Measurements from ENCODE around the gene EHF. TPM values are rescaled to one million over a fixed set of nuclear protein-coding genes. Genes with fewer than 3 reads are reported as not detected.

Gene EHF
- total and polyA plus RNA-seq, 2 of the 13 experiments (the other 11 are each of a cell fraction or from before 2014, with no cell fraction given): 0.04 to 0.46 TPM

DNA sequence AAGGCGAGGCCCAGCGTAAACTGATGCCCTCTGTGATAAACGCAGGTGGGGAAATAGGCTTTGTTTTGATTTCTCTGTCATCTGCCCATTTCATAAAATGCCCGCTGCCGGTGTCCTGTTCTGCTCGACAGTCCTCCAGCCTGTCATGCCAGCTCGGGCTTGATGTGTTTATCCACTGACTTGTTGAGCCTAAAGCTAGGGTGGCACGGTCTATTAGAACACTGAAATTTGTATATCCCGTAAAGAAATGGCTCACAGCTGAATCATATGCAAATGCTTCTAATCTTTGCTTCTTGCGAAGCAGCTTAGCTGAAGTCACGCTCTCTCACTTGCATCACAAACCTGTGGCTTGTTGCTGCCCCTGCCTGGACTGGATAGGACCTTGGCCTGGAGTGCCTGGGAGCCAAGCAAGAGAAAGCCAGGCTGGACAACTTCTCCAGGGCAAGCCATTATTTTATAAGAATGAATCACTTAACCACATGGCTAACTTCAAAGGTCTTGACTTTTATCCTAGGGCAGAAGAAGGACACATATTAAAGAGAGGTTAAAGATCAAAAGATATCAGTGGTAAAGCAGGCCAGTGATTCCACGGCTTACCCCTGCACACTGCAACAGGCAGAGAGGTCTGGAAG lies 33.1 kb downstream of the EHF start (continued):
- TF ChIP-seq ZBTB14 (CRISPR knock-in tag; IDR thresholded peaks at IDR 0.05) (no peak), EP300 (IDR thresholded peaks at IDR 0.05; ENCODE audit: low read depth in 2 of 2, low read length in 2 of 2) (no peak; a peak in 1 of 4 replicates), EP300 (CRISPR knock-in tag; IDR thresholded peaks at IDR 0.05; ENCODE audit: borderline replicate concordance) (peak; percentile 28; the same call in 1 of the 2 replicates), SNAPC2 (CRISPR knock-in tag; IDR thresholded peaks at IDR 0.05) (no peak), MED1 (CRISPR knock-in tag; IDR thresholded peaks at IDR 0.05) (peak; percentile 57), ZNF883 (CRISPR knock-in tag; IDR thresholded peaks at IDR 0.05; ENCODE audit: not compliant biosample characterization) (no peak), FOXP1 (IDR thresholded peaks at IDR 0.05) (no peak), FOXP1 (CRISPR knock-in tag; IDR thresholded peaks at IDR 0.05) (peak; percentile 33; the same call in 1 of the 2 replicates), SIX4 (CRISPR knock-in tag; IDR thresholded peaks at IDR 0.05) (0 out of 2 replicates have a peak, but pooled peaks have one; percentile 36), ZNF724P (CRISPR knock-in tag; IDR thresholded peaks at IDR 0.05; ENCODE audit: borderline replicate concordance) (peak; percentile 39; the same call in 1 of the 2 replicates), NFKBIZ (CRISPR knock-in tag; IDR thresholded peaks at IDR 0.05) (peak; percentile 84), FOXK2 (IDR thresholded peaks at IDR 0.05) (peak; percentile 39; the same call in 1 of the 2 replicates), JUND (CRISPR knock-in tag; IDR thresholded peaks at IDR 0.05) (no peak), SOX13 (IDR thresholded peaks at IDR 0.05) (no peak), SOX13 (CRISPR knock-in tag; conservative IDR thresholded peaks at IDR 0.05 in 1 of 2, IDR thresholded peaks at IDR 0.05 in 1 of 2) (peak in 1 of 2 experiments; percentile 55; a peak in 1 of 4 replicates), ZNF543 (CRISPR knock-in tag; IDR thresholded peaks at IDR 0.05) (no peak), FOSL1 (CRISPR knock-in tag; IDR thresholded peaks at IDR 0.05; ENCODE audit: borderline replicate concordance) (no peak; the same call in 1 of the 2 replicates), ETV5 (CRISPR knock-in tag; IDR thresholded peaks at IDR 0.05; ENCODE audit: borderline replicate concordance) (peak; percentile 48; the same call in 1 of the 2 replicates), SKI (IDR thresholded peaks at IDR 0.05; ENCODE audit: partially characterized antibody) (peak; percentile 57)
- TF ChIP-seq, protein P1, sequence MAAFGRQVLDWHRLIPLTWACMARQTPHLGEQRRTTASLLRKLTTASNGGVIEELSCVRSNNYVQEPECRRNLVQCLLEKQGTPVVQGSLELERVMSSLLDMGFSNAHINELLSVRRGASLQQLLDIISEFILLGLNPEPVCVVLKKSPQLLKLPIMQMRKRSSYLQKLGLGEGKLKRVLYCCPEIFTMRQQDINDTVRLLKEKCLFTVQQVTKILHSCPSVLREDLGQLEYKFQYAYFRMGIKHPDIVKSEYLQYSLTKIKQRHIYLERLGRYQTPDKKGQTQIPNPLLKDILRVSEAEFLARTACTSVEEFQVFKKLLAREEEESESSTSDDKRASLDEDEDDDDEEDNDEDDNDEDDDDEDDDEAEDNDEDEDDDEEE (CRISPR knock-in tag; IDR thresholded peaks at IDR 0.05): 0 out of 2 replicates have a peak, but pooled peaks have one; percentile 35
- TF ChIP-seq, protein P2, sequence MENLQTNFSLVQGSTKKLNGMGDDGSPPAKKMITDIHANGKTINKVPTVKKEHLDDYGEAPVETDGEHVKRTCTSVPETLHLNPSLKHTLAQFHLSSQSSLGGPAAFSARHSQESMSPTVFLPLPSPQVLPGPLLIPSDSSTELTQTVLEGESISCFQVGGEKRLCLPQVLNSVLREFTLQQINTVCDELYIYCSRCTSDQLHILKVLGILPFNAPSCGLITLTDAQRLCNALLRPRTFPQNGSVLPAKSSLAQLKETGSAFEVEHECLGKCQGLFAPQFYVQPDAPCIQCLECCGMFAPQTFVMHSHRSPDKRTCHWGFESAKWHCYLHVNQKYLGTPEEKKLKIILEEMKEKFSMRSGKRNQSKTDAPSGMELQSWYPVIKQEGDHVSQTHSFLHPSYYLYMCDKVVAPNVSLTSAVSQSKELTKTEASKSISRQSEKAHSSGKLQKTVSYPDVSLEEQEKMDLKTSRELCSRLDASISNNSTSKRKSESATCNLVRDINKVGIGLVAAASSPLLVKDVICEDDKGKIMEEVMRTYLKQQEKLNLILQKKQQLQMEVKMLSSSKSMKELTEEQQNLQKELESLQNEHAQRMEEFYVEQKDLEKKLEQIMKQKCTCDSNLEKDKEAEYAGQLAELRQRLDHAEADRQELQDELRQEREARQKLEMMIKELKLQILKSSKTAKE (CRISPR knock-in tag; IDR thresholded peaks at IDR 0.05; ENCODE audit: borderline replicate concordance): no peak
- TF ChIP-seq, protein P3, sequence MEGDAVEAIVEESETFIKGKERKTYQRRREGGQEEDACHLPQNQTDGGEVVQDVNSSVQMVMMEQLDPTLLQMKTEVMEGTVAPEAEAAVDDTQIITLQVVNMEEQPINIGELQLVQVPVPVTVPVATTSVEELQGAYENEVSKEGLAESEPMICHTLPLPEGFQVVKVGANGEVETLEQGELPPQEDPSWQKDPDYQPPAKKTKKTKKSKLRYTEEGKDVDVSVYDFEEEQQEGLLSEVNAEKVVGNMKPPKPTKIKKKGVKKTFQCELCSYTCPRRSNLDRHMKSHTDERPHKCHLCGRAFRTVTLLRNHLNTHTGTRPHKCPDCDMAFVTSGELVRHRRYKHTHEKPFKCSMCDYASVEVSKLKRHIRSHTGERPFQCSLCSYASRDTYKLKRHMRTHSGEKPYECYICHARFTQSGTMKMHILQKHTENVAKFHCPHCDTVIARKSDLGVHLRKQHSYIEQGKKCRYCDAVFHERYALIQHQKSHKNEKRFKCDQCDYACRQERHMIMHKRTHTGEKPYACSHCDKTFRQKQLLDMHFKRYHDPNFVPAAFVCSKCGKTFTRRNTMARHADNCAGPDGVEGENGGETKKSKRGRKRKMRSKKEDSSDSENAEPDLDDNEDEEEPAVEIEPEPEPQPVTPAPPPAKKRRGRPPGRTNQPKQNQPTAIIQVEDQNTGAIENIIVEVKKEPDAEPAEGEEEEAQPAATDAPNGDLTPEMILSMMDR (CRISPR knock-in tag; IDR thresholded peaks at IDR 0.05): peak; percentile 78
- TF ChIP-seq, protein P4, sequence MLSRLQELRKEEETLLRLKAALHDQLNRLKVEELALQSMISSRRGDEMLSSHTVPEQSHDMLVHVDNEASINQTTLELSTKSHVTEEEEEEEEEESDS (CRISPR knock-in tag; IDR thresholded peaks at IDR 0.05; ENCODE audit: borderline replicate concordance): no peak

Measured in HepG2 (cell line).